K562 (cell line): Measurements from ENCODE around the gene PRKG1.

Source experiments
- CCNT2 ChIP-seq: IDR thresholded peaks from 2 replicates; pipeline ENCODE4 v1.6.1; 2011; ENCODE audit warnings: borderline replicate concordance, low read depth, mild to moderate bottlenecking, moderate library complexity, mixed read lengths, low read length; ENCODE audit not compliant: insufficient read length; ENCODE audit errors: extremely low read depth
- POLR2A ChIP-seq: fragments of 450-650 bp; conservative IDR thresholded peaks from 2 replicates; pipeline ENCODE4 v1.6.1; 2016
- RBFOX2 ChIP-seq: fragments of 200-400 bp; formaldehyde crosslinking; IDR thresholded peaks from 2 replicates; pipeline ENCODE4 v1.6.1; 2017; ENCODE audit warnings: low read depth, mild to moderate bottlenecking, low read length, moderate library complexity
- ZC3H11A ChIP-seq: IDR thresholded peaks from 2 replicates; pipeline ENCODE4 v1.6.1; 2012; ENCODE audit warnings: low read depth, low read length, improper control_type of control experiment
- TF ChIP-seq, protein P1 (sequence below): fragments of 450-650 bp; IDR thresholded peaks from 2 replicates; pipeline ENCODE4 v1.6.1; 2016; ENCODE audit warnings: borderline replicate concordance
- TF ChIP-seq, protein P2 (sequence below): fragments of 450-650 bp; formaldehyde crosslinking; IDR thresholded peaks from 2 replicates; pipeline ENCODE4 v1.4.0; 2022; ENCODE audit warnings: missing genetic modification characterization

DNA sequence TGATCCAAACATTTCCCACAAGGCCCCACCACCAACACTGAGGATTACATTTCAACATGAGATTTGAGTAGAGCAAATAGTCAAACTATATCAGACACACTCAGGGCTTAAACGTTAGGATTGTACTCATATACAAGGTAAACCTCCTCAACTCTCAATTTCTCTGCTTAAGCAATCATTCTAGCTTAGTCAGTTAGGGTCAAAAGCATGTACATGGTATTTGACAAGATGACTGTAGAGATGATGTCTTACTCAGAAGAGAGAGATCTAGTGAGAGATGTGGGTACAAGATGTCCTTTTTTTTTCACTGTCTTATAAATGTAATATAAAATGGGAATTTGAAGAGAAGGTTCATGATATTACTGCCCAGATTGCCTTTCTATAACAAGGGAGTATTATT lies 270.1 kb downstream of the PRKG1 start:
- TF ChIP-seq RBFOX2, result no peak
- TF ChIP-seq, protein P1, sequence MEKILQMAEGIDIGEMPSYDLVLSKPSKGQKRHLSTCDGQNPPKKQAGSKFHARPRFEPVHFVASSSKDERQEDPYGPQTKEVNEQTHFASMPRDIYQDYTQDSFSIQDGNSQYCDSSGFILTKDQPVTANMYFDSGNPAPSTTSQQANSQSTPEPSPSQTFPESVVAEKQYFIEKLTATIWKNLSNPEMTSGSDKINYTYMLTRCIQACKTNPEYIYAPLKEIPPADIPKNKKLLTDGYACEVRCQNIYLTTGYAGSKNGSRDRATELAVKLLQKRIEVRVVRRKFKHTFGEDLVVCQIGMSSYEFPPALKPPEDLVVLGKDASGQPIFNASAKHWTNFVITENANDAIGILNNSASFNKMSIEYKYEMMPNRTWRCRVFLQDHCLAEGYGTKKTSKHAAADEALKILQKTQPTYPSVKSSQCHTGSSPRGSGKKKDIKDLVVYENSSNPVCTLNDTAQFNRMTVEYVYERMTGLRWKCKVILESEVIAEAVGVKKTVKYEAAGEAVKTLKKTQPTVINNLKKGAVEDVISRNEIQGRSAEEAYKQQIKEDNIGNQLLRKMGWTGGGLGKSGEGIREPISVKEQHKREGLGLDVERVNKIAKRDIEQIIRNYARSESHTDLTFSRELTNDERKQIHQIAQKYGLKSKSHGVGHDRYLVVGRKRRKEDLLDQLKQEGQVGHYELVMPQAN, result no peak
- TF ChIP-seq, protein P2, sequence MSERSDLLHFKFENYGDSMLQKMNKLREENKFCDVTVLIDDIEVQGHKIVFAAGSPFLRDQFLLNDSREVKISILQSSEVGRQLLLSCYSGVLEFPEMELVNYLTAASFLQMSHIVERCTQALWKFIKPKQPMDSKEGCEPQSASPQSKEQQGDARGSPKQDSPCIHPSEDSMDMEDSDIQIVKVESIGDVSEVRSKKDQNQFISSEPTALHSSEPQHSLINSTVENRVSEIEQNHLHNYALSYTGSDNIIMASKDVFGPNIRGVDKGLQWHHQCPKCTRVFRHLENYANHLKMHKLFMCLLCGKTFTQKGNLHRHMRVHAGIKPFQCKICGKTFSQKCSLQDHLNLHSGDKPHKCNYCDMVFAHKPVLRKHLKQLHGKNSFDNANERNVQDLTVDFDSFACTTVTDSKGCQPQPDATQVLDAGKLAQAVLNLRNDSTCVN (CRISPR knock-in tag), result no peak
- TF ChIP-seq ZC3H11A, result no peak
- TF ChIP-seq CCNT2, result no peak
- TF ChIP-seq POLR2A, result no peak
